ENCODE measurements around the gene PYGO2. TPM values are rescaled to one million over a fixed set of nuclear protein-coding genes. Genes with fewer than 3 reads are reported as not detected.

The PYGO2 gene
- polyA plus RNA-seq, 1 donor (not counting 4 experiments of a cell fraction or from before 2014, with no cell fraction given), result 15.1 TPM

- H3K4me2 ChIP-seq (ENCODE audit: control insufficient read depth, extremely low read depth, insufficient read depth, low read depth, low read length), result peak overlapping the region; percentile 96
- dilution Hi-C loops (cut with MboI; ENCODE audit: extremely low pct_ligation_motif_present, low sequenced_read_pairs), result no loop called here
- no peaks in the 10 kb centered on the region for H3K27me3 ChIP-seq (ENCODE audit: control insufficient read depth, extremely low read depth, insufficient read depth, low read length)
- H4K20me1 ChIP-seq (ENCODE audit: control insufficient read depth, extremely low read depth, insufficient read depth, low read length), result no peaks in the 10 kb centered on the region
- H3K4me3 ChIP-seq (ENCODE audit: control insufficient read depth in 2 of 3, extremely low read depth in 1 of 3, insufficient read depth in 2 of 3, low read depth in 1 of 3, low read length in 3 of 3), result peak overlapping the region; percentile 57 to 85 (median 80)
- no peaks in the 10 kb centered on the region for H3K79me2 ChIP-seq (ENCODE audit: control insufficient read depth, insufficient read depth, low read length)
- H2AFZ ChIP-seq (ENCODE audit: control insufficient read depth, low read length), result no peak overlapping the region
- no peaks in the 10 kb centered on the region for H3K36me3 ChIP-seq (ENCODE audit: control insufficient read depth in 2 of 2, extremely low read depth in 1 of 2, insufficient read depth in 2 of 2, low read length in 2 of 2)
- H3K9me1 ChIP-seq (ENCODE audit: control insufficient read depth, extremely low read depth, insufficient read depth, low read length), result no peaks in the 10 kb centered on the region
- H3K27ac ChIP-seq (ENCODE audit: control insufficient read depth, insufficient read depth, low read length), result peak overlapping the region; percentile 100
- no peaks in the 10 kb centered on the region for H3K9me3 ChIP-seq (ENCODE audit: control insufficient read depth, low read depth, low read length)
- H3K9ac ChIP-seq (ENCODE audit: control insufficient read depth, extremely low read depth, insufficient read depth, low read length), result peak overlapping the region; percentile 99
- no peak for TF ChIP-seq EZH2 (IDR thresholded peaks at IDR 0.05; ENCODE audit: low read length)
- TF ChIP-seq, protein P1, sequence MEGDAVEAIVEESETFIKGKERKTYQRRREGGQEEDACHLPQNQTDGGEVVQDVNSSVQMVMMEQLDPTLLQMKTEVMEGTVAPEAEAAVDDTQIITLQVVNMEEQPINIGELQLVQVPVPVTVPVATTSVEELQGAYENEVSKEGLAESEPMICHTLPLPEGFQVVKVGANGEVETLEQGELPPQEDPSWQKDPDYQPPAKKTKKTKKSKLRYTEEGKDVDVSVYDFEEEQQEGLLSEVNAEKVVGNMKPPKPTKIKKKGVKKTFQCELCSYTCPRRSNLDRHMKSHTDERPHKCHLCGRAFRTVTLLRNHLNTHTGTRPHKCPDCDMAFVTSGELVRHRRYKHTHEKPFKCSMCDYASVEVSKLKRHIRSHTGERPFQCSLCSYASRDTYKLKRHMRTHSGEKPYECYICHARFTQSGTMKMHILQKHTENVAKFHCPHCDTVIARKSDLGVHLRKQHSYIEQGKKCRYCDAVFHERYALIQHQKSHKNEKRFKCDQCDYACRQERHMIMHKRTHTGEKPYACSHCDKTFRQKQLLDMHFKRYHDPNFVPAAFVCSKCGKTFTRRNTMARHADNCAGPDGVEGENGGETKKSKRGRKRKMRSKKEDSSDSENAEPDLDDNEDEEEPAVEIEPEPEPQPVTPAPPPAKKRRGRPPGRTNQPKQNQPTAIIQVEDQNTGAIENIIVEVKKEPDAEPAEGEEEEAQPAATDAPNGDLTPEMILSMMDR (optimal IDR thresholded peaks at IDR 0.05 in 1 of 3, IDR thresholded peaks at IDR 0.05 in 1 of 3, conservative IDR thresholded peaks at IDR 0.05 in 1 of 3; ENCODE audit: extremely low read depth in 1 of 3, insufficient read depth in 2 of 3, low read length in 3 of 3), result no peak
- peaks cover 22% of the 10 kb centered on the region for H3K4me1 ChIP-seq (ENCODE audit: control insufficient read depth, extremely low read depth, insufficient read depth, low read length)
- no peak for FAIRE-seq
- DNase-seq (ENCODE audit: low read depth, low spot score), result no peak
Measured at GRCh38 chr1:154937988-154938386, 23.6 kb downstream of the PYGO2 start.

DNA sequence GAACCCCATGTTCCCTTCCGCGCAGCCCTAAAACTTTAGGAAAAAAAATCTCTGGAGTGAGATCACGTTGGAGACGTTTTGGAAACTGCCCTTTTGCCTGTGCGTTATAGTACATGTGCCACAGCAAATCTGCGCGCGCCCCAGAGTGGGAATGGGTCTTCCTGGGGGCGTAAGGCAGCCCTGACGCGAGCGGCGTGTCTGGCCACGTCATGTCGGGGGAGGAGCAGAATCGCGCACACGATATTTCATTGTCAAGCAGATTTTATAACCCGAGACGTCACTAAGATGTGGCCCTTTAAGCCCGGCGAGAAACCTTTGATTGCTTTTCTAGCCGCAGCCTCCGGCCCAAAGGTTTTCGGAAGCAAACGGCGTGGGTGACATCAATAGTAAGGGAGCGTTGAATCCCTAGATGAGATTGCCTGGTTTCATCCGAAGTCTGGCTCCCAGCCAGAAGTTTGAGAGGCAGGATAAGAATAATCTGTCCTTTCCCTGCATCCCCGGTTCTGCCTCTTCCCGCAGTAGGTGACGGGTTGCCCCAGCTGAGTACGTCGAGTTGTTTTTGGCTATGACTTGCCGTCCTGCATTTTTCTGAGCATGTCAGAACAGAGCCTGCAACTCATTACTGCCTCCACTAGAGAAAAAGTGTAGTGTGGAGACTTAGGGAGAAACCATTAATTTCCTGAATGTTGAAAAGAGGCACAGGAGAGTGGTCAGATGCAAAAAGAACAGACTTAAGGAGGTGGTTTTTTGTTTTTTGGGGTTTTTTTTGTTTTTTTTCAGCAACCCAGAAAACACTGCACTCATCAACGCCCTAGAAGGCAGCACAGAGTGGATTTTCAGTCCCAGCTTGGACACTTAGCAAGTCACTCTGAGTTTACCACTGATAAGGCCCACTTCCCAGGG is 24.2 kb downstream of the PYGO2 start:
- H3K9ac ChIP-seq (ENCODE audit: control insufficient read depth, extremely low read depth, insufficient read depth, low read length), result peak overlapping the region; percentile 99
- dilution Hi-C loops (cut with MboI; ENCODE audit: extremely low pct_ligation_motif_present, low sequenced_read_pairs), result no loop called here
- peak overlapping the region; percentile 99 for H2AFZ ChIP-seq (ENCODE audit: control insufficient read depth, low read length)
- DNase-seq (ENCODE audit: low read depth, low spot score) (peak; percentile 81), FAIRE-seq (peak; percentile 74)
- H3K27me3 ChIP-seq (ENCODE audit: control insufficient read depth, extremely low read depth, insufficient read depth, low read length), result no peaks in the 10 kb centered on the region
- H3K79me2 ChIP-seq (ENCODE audit: control insufficient read depth, insufficient read depth, low read length), result no peaks in the 10 kb centered on the region
- H3K27ac ChIP-seq (ENCODE audit: control insufficient read depth, insufficient read depth, low read length), result peak overlapping the region; percentile 100
- peak overlapping the region; percentile 57 to 85 (median 80) for H3K4me3 ChIP-seq (ENCODE audit: control insufficient read depth in 2 of 3, extremely low read depth in 1 of 3, insufficient read depth in 2 of 3, low read depth in 1 of 3, low read length in 3 of 3)
- H3K36me3 ChIP-seq (ENCODE audit: control insufficient read depth in 2 of 2, extremely low read depth in 1 of 2, insufficient read depth in 2 of 2, low read length in 2 of 2), result no peaks in the 10 kb centered on the region
- H4K20me1 ChIP-seq (ENCODE audit: control insufficient read depth, extremely low read depth, insufficient read depth, low read length), result no peaks in the 10 kb centered on the region
- TF ChIP-seq, protein P1 (optimal IDR thresholded peaks at IDR 0.05 in 1 of 3, IDR thresholded peaks at IDR 0.05 in 1 of 3, conservative IDR thresholded peaks at IDR 0.05 in 1 of 3; ENCODE audit: extremely low read depth in 1 of 3, insufficient read depth in 2 of 3, low read length in 3 of 3), result peak in 2 of 3 experiments; percentile 25 to 36
- no peak for TF ChIP-seq EZH2 (IDR thresholded peaks at IDR 0.05; ENCODE audit: low read length)
- H3K4me1 ChIP-seq (ENCODE audit: control insufficient read depth, extremely low read depth, insufficient read depth, low read length), result peaks cover 24% of the 10 kb centered on the region
- no peaks in the 10 kb centered on the region for H3K9me1 ChIP-seq (ENCODE audit: control insufficient read depth, extremely low read depth, insufficient read depth, low read length)
- H3K4me2 ChIP-seq (ENCODE audit: control insufficient read depth, extremely low read depth, insufficient read depth, low read depth, low read length), result peak overlapping the region; percentile 96
- H3K9me3 ChIP-seq (ENCODE audit: control insufficient read depth, low read depth, low read length), result no peaks in the 10 kb centered on the region
